WTC11 (cell line): ENCODE data around the gene MTFP1. TPM values are rescaled to one million over a fixed set of nuclear protein-coding genes. Genes with fewer than 3 reads are reported as not detected.
A peak's percentile ranks its signal among the peaks of the same experiment; 100 is the strongest.
"Not testable (repeated sequence)": the region's sequence is repeated elsewhere in the genome, so short reads cannot be mapped to it uniquely, and the experiment has no call there.

ENCODE experiments used
- ATAC-seq: fragments of 200-7000 bp; cut with Tn5 transposase; 2 replicates; pipeline ENCODE4 v1.10.0; 2021; ENCODE audit warnings: mild to moderate bottlenecking, moderate library complexity
- CTCF ChIA-PET: fragments of 300-600 bp; sonication (Branson Sonifier 250); formaldehyde crosslinking; loops from one replicate; lab custom pipeline; 2021; ENCODE audit warnings: antibody characterized with exemption; lab: Charles Lee
- POLR2A ChIA-PET: fragments of 350-600 bp; sonication (Branson Sonifier 250); formaldehyde crosslinking; loops from one replicate; lab custom pipeline; 2021; ENCODE audit warnings: antibody characterized with exemption; lab: Charles Lee
- DNase-seq: peaks from one replicate; pipeline ENCODE4 v3.0.0; 2021; ENCODE audit warnings: low spot score
- H3K27ac Mint-ChIP-seq: 2 replicates; pipeline ENCODE4 v1.8.0; 2021; ENCODE audit warnings: mixed read lengths
- H3K27me3 Mint-ChIP-seq: 2 replicates; pipeline ENCODE4 v1.8.0; 2021; ENCODE audit warnings: low read depth, mild to moderate bottlenecking, moderate library complexity, mixed read lengths
- H3K36me3 Mint-ChIP-seq: 2 replicates; pipeline ENCODE4 v1.8.0; 2021; ENCODE audit warnings: mixed read lengths
- H3K4me1 Mint-ChIP-seq: 2 replicates; pipeline ENCODE4 v1.8.0; 2022; ENCODE audit warnings: mixed read lengths
- H3K4me3 Mint-ChIP-seq: 2 replicates; pipeline ENCODE4 v1.8.0; 2021; ENCODE audit warnings: mild to moderate bottlenecking, moderate library complexity, mixed read lengths
- H3K9me3 Mint-ChIP-seq: 2 replicates; pipeline ENCODE4 v1.8.0; 2021; ENCODE audit warnings: mixed read lengths
- CREM ChIP-seq: sonication (generic); formaldehyde crosslinking; IDR thresholded peaks from 2 replicates; pipeline ENCODE4 v1.8.1; 2022; ENCODE audit warnings: mild to moderate bottlenecking, missing genetic modification reagents, moderate library complexity
- GRHL2 ChIP-seq: fragments of 250-450 bp; sonication (Bioruptor Pico); IDR thresholded peaks from 2 replicates; pipeline ENCODE4 v1.8.0; 2022; ENCODE audit warnings: mild to moderate bottlenecking, moderate library complexity; ENCODE audit not compliant: insufficient replicate concordance, severe bottlenecking
- IRF2 ChIP-seq: sonication (generic); formaldehyde crosslinking; IDR thresholded peaks from 2 replicates; pipeline ENCODE4 v1.8.0; 2022; ENCODE audit warnings: low read depth, missing genetic modification reagents, borderline replicate concordance
- RELA ChIP-seq: sonication (generic); formaldehyde crosslinking; IDR thresholded peaks from 2 replicates; pipeline ENCODE4 v1.8.1; 2022; ENCODE audit warnings: missing genetic modification reagents, mild to moderate bottlenecking, borderline replicate concordance
- RORB ChIP-seq: fragments of 250-450 bp; sonication (Bioruptor Pico); IDR thresholded peaks from 2 replicates; pipeline ENCODE4 v1.9.0; 2021; ENCODE audit warnings: mild to moderate bottlenecking
- SMAD3 ChIP-seq: sonication (generic); formaldehyde crosslinking; IDR thresholded peaks from 2 replicates; pipeline ENCODE4 v1.8.0; 2022; ENCODE audit warnings: missing genetic modification reagents, mild to moderate bottlenecking, borderline replicate concordance
- TP53 ChIP-seq: sonication (generic); formaldehyde crosslinking; IDR thresholded peaks from 2 replicates; pipeline ENCODE4 v1.8.1; 2023; ENCODE audit warnings: mild to moderate bottlenecking, missing genetic modification reagents
- ZNF121 ChIP-seq: sonication (generic); formaldehyde crosslinking; IDR thresholded peaks from 2 replicates; pipeline ENCODE4 v1.8.0; 2023; ENCODE audit warnings: missing genetic modification reagents
- ZNF416 ChIP-seq: fragments of 250-450 bp; sonication (Bioruptor Pico); IDR thresholded peaks from 2 replicates; pipeline ENCODE4 v1.9.0; 2021; ENCODE audit warnings: mild to moderate bottlenecking, inconsistent platforms
- ZNF423 ChIP-seq: fragments of 250-450 bp; sonication (Bioruptor Pico); IDR thresholded peaks from 2 replicates; pipeline ENCODE4 v2.1.2; 2022; ENCODE audit warnings: mild to moderate bottlenecking, moderate library complexity
- total RNA-seq: library from RNA; stranded (reverse); gene quantifications from 3 replicates; pipeline ENCODE4 v1.2.3, GENCODE V29; 2021
- TF ChIP-seq, protein P1 (sequence below): sonication (generic); formaldehyde crosslinking; IDR thresholded peaks from 2 replicates; pipeline ENCODE4 v1.8.1; 2023; ENCODE audit warnings: mild to moderate bottlenecking, missing genetic modification reagents, borderline replicate concordance
- TF ChIP-seq, protein P2 (sequence below): fragments of 250-450 bp; sonication (Bioruptor Pico); conservative IDR thresholded peaks from 2 replicates; pipeline ENCODE4 v1.9.0; 2021; ENCODE audit warnings: mild to moderate bottlenecking
- TF ChIP-seq, protein P3 (sequence below): sonication (generic); formaldehyde crosslinking; IDR thresholded peaks from 2 replicates; pipeline ENCODE4 v1.8.0; 2022; ENCODE audit warnings: mild to moderate bottlenecking, missing genetic modification reagents
- TF ChIP-seq, protein P4 (sequence below): sonication (generic); formaldehyde crosslinking; IDR thresholded peaks from 2 replicates; pipeline ENCODE4 v1.8.0; 2022; ENCODE audit warnings: missing genetic modification reagents
- TF ChIP-seq, protein P5 (sequence below): sonication (generic); formaldehyde crosslinking; IDR thresholded peaks from 2 replicates; pipeline ENCODE4 v1.8.1; 2022; ENCODE audit warnings: mild to moderate bottlenecking, missing genetic modification reagents, moderate library complexity, borderline replicate concordance
- TF ChIP-seq, protein P6 (sequence below): sonication (generic); formaldehyde crosslinking; IDR thresholded peaks from 2 replicates; pipeline ENCODE4 v1.8.1; 2022; ENCODE audit warnings: missing genetic modification reagents, borderline replicate concordance
- TF ChIP-seq, protein P7 (sequence below): fragments of 250-450 bp; sonication (Bioruptor Pico); IDR thresholded peaks from 2 replicates; pipeline ENCODE4 v1.9.0; 2021; ENCODE audit warnings: mild to moderate bottlenecking

Gene MTFP1
- total RNA-seq, 1 experiment from 2014 or later = 75.0 TPM

DNA sequence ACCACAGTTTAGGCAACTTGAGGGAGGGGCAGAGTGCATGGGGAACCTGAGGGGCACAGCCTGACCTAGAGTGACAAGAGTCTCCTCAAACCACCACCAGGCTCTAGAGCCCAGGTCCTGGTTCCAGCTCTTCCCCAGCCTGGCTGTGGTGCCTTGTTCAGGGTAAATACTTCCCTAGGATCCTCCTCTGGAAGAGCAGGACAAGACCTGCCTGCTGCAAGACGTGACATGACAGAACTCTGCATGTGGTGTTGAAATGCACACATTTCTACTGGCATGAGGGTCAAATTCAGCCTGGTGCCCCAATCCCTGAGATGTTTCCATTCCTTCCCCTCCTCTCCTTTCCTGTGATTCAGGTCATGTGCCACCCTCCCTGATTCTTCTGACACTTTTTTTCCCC is 25.4 kb upstream of the MTFP1 start (continued):
- TF ChIP-seq, protein P1, sequence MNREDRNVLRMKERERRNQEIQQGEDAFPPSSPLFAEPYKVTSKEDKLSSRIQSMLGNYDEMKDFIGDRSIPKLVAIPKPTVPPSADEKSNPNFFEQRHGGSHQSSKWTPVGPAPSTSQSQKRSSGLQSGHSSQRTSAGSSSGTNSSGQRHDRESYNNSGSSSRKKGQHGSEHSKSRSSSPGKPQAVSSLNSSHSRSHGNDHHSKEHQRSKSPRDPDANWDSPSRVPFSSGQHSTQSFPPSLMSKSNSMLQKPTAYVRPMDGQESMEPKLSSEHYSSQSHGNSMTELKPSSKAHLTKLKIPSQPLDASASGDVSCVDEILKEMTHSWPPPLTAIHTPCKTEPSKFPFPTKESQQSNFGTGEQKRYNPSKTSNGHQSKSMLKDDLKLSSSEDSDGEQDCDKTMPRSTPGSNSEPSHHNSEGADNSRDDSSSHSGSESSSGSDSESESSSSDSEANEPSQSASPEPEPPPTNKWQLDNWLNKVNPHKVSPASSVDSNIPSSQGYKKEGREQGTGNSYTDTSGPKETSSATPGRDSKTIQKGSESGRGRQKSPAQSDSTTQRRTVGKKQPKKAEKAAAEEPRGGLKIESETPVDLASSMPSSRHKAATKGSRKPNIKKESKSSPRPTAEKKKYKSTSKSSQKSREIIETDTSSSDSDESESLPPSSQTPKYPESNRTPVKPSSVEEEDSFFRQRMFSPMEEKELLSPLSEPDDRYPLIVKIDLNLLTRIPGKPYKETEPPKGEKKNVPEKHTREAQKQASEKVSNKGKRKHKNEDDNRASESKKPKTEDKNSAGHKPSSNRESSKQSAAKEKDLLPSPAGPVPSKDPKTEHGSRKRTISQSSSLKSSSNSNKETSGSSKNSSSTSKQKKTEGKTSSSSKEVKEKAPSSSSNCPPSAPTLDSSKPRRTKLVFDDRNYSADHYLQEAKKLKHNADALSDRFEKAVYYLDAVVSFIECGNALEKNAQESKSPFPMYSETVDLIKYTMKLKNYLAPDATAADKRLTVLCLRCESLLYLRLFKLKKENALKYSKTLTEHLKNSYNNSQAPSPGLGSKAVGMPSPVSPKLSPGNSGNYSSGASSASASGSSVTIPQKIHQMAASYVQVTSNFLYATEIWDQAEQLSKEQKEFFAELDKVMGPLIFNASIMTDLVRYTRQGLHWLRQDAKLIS (CRISPR knock-in tag) = no peak
- TF ChIP-seq ZNF423 = no peak

DNA sequence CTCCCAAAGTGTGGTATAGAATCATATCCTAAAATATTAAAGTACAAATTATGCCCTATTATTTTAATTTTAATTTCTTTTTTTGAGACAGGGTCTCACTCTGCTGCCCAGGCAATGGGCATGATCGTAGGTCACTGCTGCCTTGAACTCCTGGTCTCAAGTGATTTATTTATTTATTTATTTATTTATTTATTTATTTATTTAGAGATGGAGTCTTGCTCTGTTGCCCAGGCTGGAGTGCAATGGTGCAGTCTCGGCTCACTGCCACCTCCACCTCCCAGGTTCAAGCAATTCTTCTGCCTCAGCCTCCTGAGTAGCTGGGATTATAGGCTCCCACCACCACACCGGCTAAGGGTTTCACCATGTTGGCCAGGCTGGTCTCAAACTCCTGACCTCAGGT is 24.5 kb upstream of the MTFP1 start:
- H3K4me3 Mint-ChIP-seq, CTCF ChIA-PET, ATAC-seq, DNase-seq, POLR2A ChIA-PET, H3K27ac Mint-ChIP-seq, H3K9me3 Mint-ChIP-seq, H3K36me3 Mint-ChIP-seq: not testable (repeated sequence)
- TF ChIP-seq ZNF121 (CRISPR knock-in tag) = peak; percentile 7; the same call in 1 of the 2 replicates
- Mint-ChIP-seq H3K27me3 (peaks cover 56% of the 10 kb centered on the region), H3K4me1 (peaks cover 27% of the 10 kb centered on the region)

DNA sequence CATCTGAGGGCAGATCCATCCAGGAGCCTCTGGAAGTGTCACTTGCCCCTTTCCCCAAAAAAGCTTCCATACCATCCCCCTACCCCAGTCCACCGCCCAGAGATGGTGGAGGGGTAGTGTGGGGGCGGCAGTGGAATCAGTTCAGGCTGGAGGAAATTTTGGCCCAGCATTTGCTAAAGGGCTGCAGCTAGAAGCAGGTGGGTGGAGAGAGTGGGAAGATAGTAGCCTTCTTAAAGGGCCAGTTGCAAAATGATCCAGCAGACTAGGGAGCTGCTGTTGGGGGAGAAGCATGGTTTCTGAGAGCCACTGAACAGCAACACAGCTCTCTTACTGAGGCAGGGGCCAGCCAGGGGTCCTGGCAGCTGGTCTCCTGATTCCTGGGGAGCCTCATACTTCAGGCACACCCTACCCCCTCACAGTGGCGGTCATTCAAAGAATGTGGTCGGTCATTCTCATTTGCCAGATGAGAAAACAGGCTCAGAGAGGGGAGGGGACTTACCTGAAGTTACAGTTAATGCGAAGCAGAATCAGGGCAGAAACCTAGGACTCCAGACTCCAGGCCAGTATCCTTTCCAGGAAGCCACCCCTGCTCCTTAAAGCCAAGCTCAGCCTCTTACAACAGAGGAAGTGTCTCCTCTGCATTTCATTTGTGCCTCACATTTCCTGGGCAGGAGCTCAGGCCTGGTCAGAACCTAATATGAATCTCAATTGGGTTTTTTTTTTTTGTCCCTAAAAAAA is 23.4 kb upstream of the MTFP1 start:
- POLR2A ChIA-PET = interaction anchor here (0.6 to 2.1 kb wide), 3 partner anchors 17 to 967 kb away, joined by 3 to 6 read pairs (median 3); no protein-coding TSS in a partner anchor
- peak overlapping the region; percentile 68 for H3K27ac Mint-ChIP-seq
- ATAC-seq = peak; percentile 55

More for the DNA sequence above, 23.4 kb upstream of the MTFP1 start:
- peaks cover 3% of the 10 kb centered on the region; the same call in 1 of the 2 replicates for H3K36me3 Mint-ChIP-seq
- TF ChIP-seq IRF2 = no peak
- no peak for TF ChIP-seq RORB (CRISPR knock-in tag)
- TF ChIP-seq GRHL2 (CRISPR knock-in tag) = no peak
- TF ChIP-seq, protein P2, sequence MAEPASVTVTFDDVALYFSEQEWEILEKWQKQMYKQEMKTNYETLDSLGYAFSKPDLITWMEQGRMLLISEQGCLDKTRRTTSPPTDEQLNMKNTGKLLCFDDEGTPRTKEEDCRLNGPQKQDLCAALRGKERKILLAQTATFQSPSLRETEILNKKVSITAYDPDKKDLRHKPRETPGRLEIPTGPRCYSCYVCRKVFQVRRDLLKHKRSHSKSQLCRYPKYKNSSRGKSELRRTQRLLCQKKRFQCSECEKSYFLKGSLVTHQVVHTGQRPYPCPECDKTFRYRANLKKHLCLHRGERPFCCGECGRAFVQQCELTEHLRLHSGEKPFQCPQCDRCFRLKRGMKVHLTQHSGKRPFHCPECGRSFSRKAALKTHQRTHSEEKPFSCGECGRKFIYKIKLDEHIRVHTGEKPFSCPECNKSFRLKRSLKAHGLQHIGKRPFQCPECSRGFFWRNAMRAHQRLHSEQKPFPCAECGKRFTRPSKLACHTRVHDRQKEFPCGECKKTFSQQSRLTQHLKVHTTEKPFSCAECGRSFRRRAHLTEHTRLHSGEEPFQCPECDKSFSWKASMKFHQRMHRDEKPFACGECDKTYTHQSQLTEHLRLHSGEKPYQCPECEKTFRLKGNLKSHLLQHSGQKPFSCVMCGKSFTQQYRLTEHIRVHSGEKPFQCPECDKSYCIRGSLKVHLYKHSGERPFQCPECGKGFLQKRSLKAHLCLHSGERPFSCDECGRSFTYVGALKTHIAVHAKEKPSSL (CRISPR knock-in tag) = no peak
- TF ChIP-seq ZNF416 = no peak
- TF ChIP-seq, protein P3, sequence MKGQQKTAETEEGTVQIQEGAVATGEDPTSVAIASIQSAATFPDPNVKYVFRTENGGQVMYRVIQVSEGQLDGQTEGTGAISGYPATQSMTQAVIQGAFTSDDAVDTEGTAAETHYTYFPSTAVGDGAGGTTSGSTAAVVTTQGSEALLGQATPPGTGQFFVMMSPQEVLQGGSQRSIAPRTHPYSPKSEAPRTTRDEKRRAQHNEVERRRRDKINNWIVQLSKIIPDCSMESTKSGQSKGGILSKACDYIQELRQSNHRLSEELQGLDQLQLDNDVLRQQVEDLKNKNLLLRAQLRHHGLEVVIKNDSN (CRISPR knock-in tag) = no peak
- TF ChIP-seq, protein P4, sequence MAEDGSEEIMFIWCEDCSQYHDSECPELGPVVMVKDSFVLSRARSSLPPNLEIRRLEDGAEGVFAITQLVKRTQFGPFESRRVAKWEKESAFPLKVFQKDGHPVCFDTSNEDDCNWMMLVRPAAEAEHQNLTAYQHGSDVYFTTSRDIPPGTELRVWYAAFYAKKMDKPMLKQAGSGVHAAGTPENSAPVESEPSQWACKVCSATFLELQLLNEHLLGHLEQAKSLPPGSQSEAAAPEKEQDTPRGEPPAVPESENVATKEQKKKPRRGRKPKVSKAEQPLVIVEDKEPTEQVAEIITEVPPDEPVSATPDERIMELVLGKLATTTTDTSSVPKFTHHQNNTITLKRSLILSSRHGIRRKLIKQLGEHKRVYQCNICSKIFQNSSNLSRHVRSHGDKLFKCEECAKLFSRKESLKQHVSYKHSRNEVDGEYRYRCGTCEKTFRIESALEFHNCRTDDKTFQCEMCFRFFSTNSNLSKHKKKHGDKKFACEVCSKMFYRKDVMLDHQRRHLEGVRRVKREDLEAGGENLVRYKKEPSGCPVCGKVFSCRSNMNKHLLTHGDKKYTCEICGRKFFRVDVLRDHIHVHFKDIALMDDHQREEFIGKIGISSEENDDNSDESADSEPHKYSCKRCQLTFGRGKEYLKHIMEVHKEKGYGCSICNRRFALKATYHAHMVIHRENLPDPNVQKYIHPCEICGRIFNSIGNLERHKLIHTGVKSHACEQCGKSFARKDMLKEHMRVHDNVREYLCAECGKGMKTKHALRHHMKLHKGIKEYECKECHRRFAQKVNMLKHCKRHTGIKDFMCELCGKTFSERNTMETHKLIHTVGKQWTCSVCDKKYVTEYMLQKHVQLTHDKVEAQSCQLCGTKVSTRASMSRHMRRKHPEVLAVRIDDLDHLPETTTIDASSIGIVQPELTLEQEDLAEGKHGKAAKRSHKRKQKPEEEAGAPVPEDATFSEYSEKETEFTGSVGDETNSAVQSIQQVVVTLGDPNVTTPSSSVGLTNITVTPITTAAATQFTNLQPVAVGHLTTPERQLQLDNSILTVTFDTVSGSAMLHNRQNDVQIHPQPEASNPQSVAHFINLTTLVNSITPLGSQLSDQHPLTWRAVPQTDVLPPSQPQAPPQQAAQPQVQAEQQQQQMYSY (CRISPR knock-in tag) = peak; percentile 70
- TF ChIP-seq, protein P5, sequence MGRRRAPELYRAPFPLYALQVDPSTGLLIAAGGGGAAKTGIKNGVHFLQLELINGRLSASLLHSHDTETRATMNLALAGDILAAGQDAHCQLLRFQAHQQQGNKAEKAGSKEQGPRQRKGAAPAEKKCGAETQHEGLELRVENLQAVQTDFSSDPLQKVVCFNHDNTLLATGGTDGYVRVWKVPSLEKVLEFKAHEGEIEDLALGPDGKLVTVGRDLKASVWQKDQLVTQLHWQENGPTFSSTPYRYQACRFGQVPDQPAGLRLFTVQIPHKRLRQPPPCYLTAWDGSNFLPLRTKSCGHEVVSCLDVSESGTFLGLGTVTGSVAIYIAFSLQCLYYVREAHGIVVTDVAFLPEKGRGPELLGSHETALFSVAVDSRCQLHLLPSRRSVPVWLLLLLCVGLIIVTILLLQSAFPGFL (CRISPR knock-in tag) = no peak
- TF ChIP-seq, protein P6, sequence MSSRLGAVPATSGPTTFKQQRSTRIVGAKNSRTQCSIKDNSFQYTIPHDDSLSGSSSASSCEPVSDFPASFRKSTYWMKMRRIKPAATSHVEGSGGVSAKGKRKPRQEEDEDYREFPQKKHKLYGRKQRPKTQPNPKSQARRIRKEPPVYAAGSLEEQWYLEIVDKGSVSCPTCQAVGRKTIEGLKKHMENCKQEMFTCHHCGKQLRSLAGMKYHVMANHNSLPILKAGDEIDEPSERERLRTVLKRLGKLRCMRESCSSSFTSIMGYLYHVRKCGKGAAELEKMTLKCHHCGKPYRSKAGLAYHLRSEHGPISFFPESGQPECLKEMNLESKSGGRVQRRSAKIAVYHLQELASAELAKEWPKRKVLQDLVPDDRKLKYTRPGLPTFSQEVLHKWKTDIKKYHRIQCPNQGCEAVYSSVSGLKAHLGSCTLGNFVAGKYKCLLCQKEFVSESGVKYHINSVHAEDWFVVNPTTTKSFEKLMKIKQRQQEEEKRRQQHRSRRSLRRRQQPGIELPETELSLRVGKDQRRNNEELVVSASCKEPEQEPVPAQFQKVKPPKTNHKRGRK (CRISPR knock-in tag) = no peak
- TF ChIP-seq CREM (CRISPR knock-in tag) = no peak
- no peak for TF ChIP-seq TP53 (CRISPR knock-in tag)
- TF ChIP-seq, protein P7, sequence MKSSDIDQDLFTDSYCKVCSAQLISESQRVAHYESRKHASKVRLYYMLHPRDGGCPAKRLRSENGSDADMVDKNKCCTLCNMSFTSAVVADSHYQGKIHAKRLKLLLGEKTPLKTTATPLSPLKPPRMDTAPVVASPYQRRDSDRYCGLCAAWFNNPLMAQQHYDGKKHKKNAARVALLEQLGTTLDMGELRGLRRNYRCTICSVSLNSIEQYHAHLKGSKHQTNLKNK (CRISPR knock-in tag) = no peak
- TF ChIP-seq RELA (CRISPR knock-in tag) = no peak
- TF ChIP-seq ZNF423 = peak; percentile 48; the same call in 1 of the 2 replicates
- no peak for TF ChIP-seq SMAD3
- TF ChIP-seq, all 79 proteins: peak for 2
- H3K27me3 Mint-ChIP-seq = peaks cover 46% of the 10 kb centered on the region
- H3K9me3 Mint-ChIP-seq = no peaks in the 10 kb centered on the region
- no peak overlapping the region for H3K4me3 Mint-ChIP-seq
- CTCF ChIA-PET = interaction anchor here (0.6 to 1.4 kb wide), 6 partner anchors 15 to 970 kb away, joined by 3 to 8 read pairs (median 5); partner anchors contain the start of gene RNF215
- no peak for DNase-seq
- peaks cover 23% of the 10 kb centered on the region for H3K4me1 Mint-ChIP-seq
